K562 (cell line): Measurements from ENCODE around the gene DCTN1. TPM values are rescaled to one million over a fixed set of nuclear protein-coding genes. Genes with fewer than 3 reads are reported as not detected.

ENCODE experiments used
- ATAC-seq: fragments of 200-7000 bp; cut with Tn5 transposase; 3 replicates; pipeline ENCODE4 v1.9.1; 2020; ENCODE audit warnings: moderate library complexity
- BruUV-seq: library from RNA; stranded (reverse); fragments of 400-500 nt; replicated peaks from 2 replicates; lab custom pipeline; 2021; lab: Mats Ljungman, UMichigan
- CTCF ChIA-PET: fragments of 300-600 bp; formaldehyde crosslinking; extraction: SDS; loops from one replicate; lab custom pipeline; 2021; ENCODE audit warnings: low intra/inter-chr PET ratio; lab: Yijun Ruan, JAX
- POLR2A ChIA-PET: fragments of 300-600, 350-650 bp; sonication (Branson Sonifier 250); formaldehyde crosslinking; extraction: SDS; loops from one replicate; lab custom pipeline; 2021; ENCODE audit warnings: antibody characterized with exemption, inconsistent platforms; lab: Yijun Ruan, JAX
- DNase-seq, 4 experiments: peaks; one replicate each; pipeline versions ENCODE4 v3.0.0 to v3.0.0-alpha.2; 2011 to 2018; ENCODE audit warnings: low spot score in 3 of 4, mixed read lengths in 3 of 4; ENCODE audit errors: extremely low read depth in 1 of 4
- FAIRE-seq: peaks from 2 replicates; lab custom pipeline; 2011; peaks lifted over from hg19 to GRCh38; lab: Jason Lieb, UNC
- H2AFZ ChIP-seq: 2 replicates; pipeline ENCODE4 v1.6.0; 2011; ENCODE audit warnings: low read depth, low read length, control low read depth, inconsistent platforms
- H3K27ac ChIP-seq: fragments of 200-600 bp; 3 replicates; pipeline ENCODE4 v1.8.0; 2011; ENCODE audit warnings: low read depth, mild to moderate bottlenecking, control low read depth, inconsistent platforms, low read length, moderate library complexity, mixed read lengths; ENCODE audit errors: extremely low read depth
- H3K27me3 ChIP-seq, 2 experiments: fragments of 300-600 bp in 1 of 2; 2 replicates in 1 of 2; 3 replicates in 1 of 2; pipeline versions ENCODE4 v1.6.0 to v1.8.0; 2011; ENCODE audit warnings: inconsistent platforms in 2 of 2, low read length in 2 of 2, mild to moderate bottlenecking in 1 of 2, mixed read lengths in 1 of 2, moderate library complexity in 1 of 2; ENCODE audit not compliant: control insufficient read depth in 2 of 2, insufficient read depth in 2 of 2
- H3K36me3 ChIP-seq: fragments of 300-600 bp; 3 replicates; pipeline ENCODE4 v1.8.0; 2011; ENCODE audit warnings: mild to moderate bottlenecking, low read length, inconsistent platforms; ENCODE audit not compliant: control insufficient read depth, insufficient read depth
- H3K4me1 ChIP-seq, 2 experiments: fragments of 200-600 bp in 1 of 2; replicated peaks in 1 of 2; 2 replicates in 1 of 2; 3 replicates in 1 of 2; pipeline versions ENCODE4 v1.5.1 to v1.8.0; 2011; ENCODE audit warnings: inconsistent platforms in 2 of 2, low read length in 2 of 2, mild to moderate bottlenecking in 1 of 2, mixed read lengths in 1 of 2, moderate library complexity in 1 of 2; ENCODE audit not compliant: control insufficient read depth in 2 of 2, insufficient read depth in 2 of 2
- H3K4me2 ChIP-seq: 2 replicates; pipeline ENCODE4 v1.6.1; 2011; ENCODE audit warnings: low read length, control low read depth, inconsistent platforms, mixed read lengths; ENCODE audit not compliant: insufficient read depth
- H3K4me3 ChIP-seq: fragments of 200-600 bp; sonication (generic), shearing (Covaris generic); 2 replicates; pipeline ENCODE4 v1.5.1; 2016; ENCODE audit warnings: control low read depth, inconsistent platforms
- H3K79me2 ChIP-seq: fragments of 200-600 bp; 3 replicates; pipeline ENCODE4 v1.8.0; 2011; ENCODE audit warnings: low read length, inconsistent platforms; ENCODE audit not compliant: control insufficient read depth, insufficient read depth
- H3K9ac ChIP-seq, 2 experiments: 2 replicates each; pipeline versions ENCODE4 v1.6.0 to v1.6.1; 2011; ENCODE audit warnings: low read depth in 2 of 2, low read length in 2 of 2, control low read depth in 1 of 2, inconsistent platforms in 1 of 2, mild to moderate bottlenecking in 1 of 2, mixed read lengths in 1 of 2; ENCODE audit not compliant: insufficient read depth in 1 of 2
- H3K9me1 ChIP-seq: one replicate; pipeline ENCODE4 v1.6.0; 2011; ENCODE audit warnings: inconsistent platforms, mild to moderate bottlenecking, low read length, moderate library complexity; ENCODE audit not compliant: control insufficient read depth, insufficient read depth
- H3K9me3 ChIP-seq: replicated peaks from 2 replicates; pipeline ENCODE4 v1.5.1; 2011; ENCODE audit warnings: low read depth, low read length, inconsistent platforms; ENCODE audit not compliant: control insufficient read depth, insufficient read depth
- H4K20me1 ChIP-seq: replicated peaks from 2 replicates; pipeline ENCODE4 v1.6.1; 2011; ENCODE audit warnings: low read length, inconsistent platforms, mixed read lengths; ENCODE audit not compliant: control insufficient read depth, insufficient read depth
- NRF1 ChIP-seq, 2 experiments: fragments of 450-650 bp; IDR thresholded peaks in 1 of 2; conservative IDR thresholded peaks in 1 of 2; 2 replicates each; pipeline ENCODE4 v1.6.1; 2014; ENCODE audit warnings: mild to moderate bottlenecking in 2 of 2
- WGBS: fragments of 100-300 bp; shearing (Covaris generic); methylation state at CpG from one replicate; pipeline ENCODE4 v1.1.6; 2016; ENCODE audit warnings: low coverage, mixed read lengths; ENCODE audit not compliant: insufficient coverage; ENCODE audit errors: missing lambda C conversion rate; 5-methylcytosine and 5-hydroxymethylcytosine counted together
- in situ Hi-C: fragments of 300-500 bp; cut with MboI; formaldehyde crosslinking; loops from 4 replicates; pipeline ENCODE4 v1.15.0; 2018; ENCODE audit warnings: inconsistent platforms, mixed read lengths
- intact Hi-C: fragments of 100-400 bp; cut with micrococcal nuclease; formaldehyde crosslinking; loops from 2 replicates; pipeline ENCODE4 v1.14.2; 2022
- polyA plus RNA-seq, 8 experiments: library from polyadenylated mRNA; depleted of rRNA in 4 of 8; stranded (reverse) in 5 of 8; unstranded in 3 of 8; fragments of >200 nt; fragmentation: Nextera tagmentation in 2 of 8; fragmentation: Illumina TruSeq in 1 of 8; extraction: Ambion mirVana in 2 of 8; extraction: Trizol in 1 of 8; gene quantifications; 2 replicates each; pipeline versions ENCODE4 v1.2.1 to v1.2.3, GENCODE V29; 2011 to 2014; ENCODE audit warnings: inconsistent platforms in 1 of 8, missing spikeins in 1 of 8
- total RNA-seq, 7 experiments: library from RNA; depleted of rRNA in 6 of 7; stranded (reverse); fragments of >200 nt in 6 of 7; fragmentation: Illumina TruSeq in 2 of 7; extraction: Trizol in 2 of 7; gene quantifications; 2 replicates each; pipeline versions ENCODE4 v1.2.1 to v1.2.3, GENCODE V29; 2011 to 2021; ENCODE audit warnings: low replicate concordance in 1 of 7
- TF ChIP-seq, protein P1 (sequence below): fragments of 200-800 bp; sonication (Bioruptor generic); IDR thresholded peaks from 2 replicates; pipeline ENCODE4 v1.6.1; 2017; ENCODE audit warnings: missing genetic modification characterization, missing compliant biosample characterization
- TF ChIP-seq, protein P2 (sequence below), 2 experiments: fragments of 450-650 bp; formaldehyde crosslinking in 1 of 2; IDR thresholded peaks; 2 replicates each; pipeline versions ENCODE4 v1.4.0 to v1.6.1; 2014 to 2020; ENCODE audit warnings: mild to moderate bottlenecking in 2 of 2, borderline replicate concordance in 1 of 2, low read depth in 1 of 2

DCTN1 gene
- total and polyA plus RNA-seq, 9 of the 15 experiments (the other 6 are each of a cell fraction or from before 2014, with no cell fraction given) = 23.9 to 71.7 (median 45.0) TPM

DNA sequence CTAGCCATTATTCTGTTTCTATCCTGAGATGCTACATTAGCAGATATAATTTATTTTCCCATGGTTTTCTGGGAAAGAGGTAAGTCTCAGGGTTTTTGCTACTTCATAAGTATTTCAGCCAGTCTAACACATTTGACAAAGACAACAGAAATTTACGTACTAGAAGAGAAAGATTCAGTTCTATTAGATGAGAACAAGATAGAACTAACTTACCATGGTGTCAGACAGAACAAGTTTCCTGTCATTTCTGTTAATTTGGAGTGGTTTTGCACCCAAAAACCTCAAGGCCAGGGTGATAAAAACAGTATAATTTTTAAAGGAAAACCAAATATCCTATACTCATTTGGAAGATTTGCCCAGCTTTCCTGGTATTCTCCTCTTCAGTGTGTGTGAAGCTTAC, 52.5 kb downstream of the DCTN1 start:
- TF ChIP-seq, protein P1, sequence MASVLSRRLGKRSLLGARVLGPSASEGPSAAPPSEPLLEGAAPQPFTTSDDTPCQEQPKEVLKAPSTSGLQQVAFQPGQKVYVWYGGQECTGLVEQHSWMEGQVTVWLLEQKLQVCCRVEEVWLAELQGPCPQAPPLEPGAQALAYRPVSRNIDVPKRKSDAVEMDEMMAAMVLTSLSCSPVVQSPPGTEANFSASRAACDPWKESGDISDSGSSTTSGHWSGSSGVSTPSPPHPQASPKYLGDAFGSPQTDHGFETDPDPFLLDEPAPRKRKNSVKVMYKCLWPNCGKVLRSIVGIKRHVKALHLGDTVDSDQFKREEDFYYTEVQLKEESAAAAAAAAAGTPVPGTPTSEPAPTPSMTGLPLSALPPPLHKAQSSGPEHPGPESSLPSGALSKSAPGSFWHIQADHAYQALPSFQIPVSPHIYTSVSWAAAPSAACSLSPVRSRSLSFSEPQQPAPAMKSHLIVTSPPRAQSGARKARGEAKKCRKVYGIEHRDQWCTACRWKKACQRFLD (CRISPR knock-in tag) = no peak
- TF ChIP-seq NRF1 (conservative IDR thresholded peaks at IDR 0.05 in 1 of 2, IDR thresholded peaks at IDR 0.05 in 1 of 2) = peak in 1 of 2 experiments; percentile 9; a peak in 1 of 4 replicates
- TF ChIP-seq, all 486 proteins: peak for 1
- Histone ChIP-seq H3K4me2 (no peak overlapping the region), H3K9ac (no peak overlapping the region), H4K20me1 (no peaks in the 10 kb centered on the region), H3K27ac (no peak overlapping the region), H2AFZ (peak overlapping the region; percentile 71), H3K36me3 (no peaks in the 10 kb centered on the region), H3K4me3 (no peak overlapping the region), H3K9me1 (no peaks in the 10 kb centered on the region), H3K79me2 (no peaks in the 10 kb centered on the region), H3K27me3 (no peaks in the 10 kb centered on the region; a peak in 1 of 5 replicates), H3K9me3 (no peaks in the 10 kb centered on the region), H3K4me1 (peaks cover 0 to 14% of the 10 kb centered on the region in 2 experiments; a peak in 4 of 5 replicates)
- FAIRE-seq = no peak
- no TSS peak for BruUV-seq
- no peak for ATAC-seq
- DNase-seq = no peak
- 20% methylated on average over 1 of the region's 1 CpG for WGBS
- ChIA-PET CTCF (interaction anchor here (0.6 kb wide), 1 partner anchor 215 kb away, joined by 3 read pairs; no protein-coding TSS in a partner anchor), POLR2A (interaction anchor here (1.3 kb wide), 1 partner anchor 11 kb away, joined by 3 read pairs; no protein-coding TSS in a partner anchor)
- in situ Hi-C loops = no loop called here
- intact Hi-C loops = loop anchor here (2.0 kb wide), 1 partner anchor 61 kb away; no protein-coding TSS in a partner anchor

DNA sequence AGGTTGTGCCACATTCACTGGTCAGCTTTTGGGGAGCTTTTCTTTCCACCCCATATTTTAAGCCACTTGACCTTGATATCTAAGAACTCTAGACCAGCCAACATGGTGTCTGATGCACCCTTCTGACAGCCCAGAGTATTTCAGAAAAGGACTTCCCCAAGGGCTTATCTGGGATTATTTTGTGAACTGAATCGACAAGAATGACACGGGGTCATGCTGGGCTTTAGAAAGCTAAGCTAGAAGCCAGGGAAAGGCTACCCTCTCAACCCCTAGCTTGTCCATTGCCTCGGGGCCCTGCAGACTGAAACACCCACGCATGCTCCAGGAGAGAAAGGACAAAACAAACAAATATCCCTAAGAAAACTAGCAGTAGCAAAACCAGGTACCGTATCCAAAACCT, 52.9 kb downstream of the DCTN1 start:
- no TSS peak for BruUV-seq
- Histone ChIP-seq H3K9me3 (no peaks in the 10 kb centered on the region), H3K4me1 (peaks cover 0 to 14% of the 10 kb centered on the region in 2 experiments; a peak in 4 of 5 replicates), H3K9ac (no peak overlapping the region), H3K4me2 (no peak overlapping the region), H3K4me3 (no peak overlapping the region), H3K27ac (no peak overlapping the region), H3K79me2 (no peaks in the 10 kb centered on the region), H3K9me1 (no peaks in the 10 kb centered on the region), H3K36me3 (no peaks in the 10 kb centered on the region), H2AFZ (peak overlapping the region; percentile 71), H3K27me3 (no peaks in the 10 kb centered on the region; a peak in 1 of 5 replicates), H4K20me1 (no peaks in the 10 kb centered on the region)
- FAIRE-seq = no peak
- in situ Hi-C loops (no loop called here), intact Hi-C loops (loop anchor here (2.0 kb wide), 1 partner anchor 60 kb away; no protein-coding TSS in a partner anchor)
- ATAC-seq = peak; percentile 66
- WGBS = 12% methylated on average over 5 of the region's 5 CpGs
- DNase-seq = peak in 1 of 4 experiments; percentile 28
- ChIA-PET CTCF (interaction anchor here (0.7 kb wide), 1 partner anchor 77 kb away, joined by 3 read pairs; no protein-coding TSS in a partner anchor), POLR2A (interaction anchor here (2.9 kb wide), 1 partner anchor 13 kb away, joined by 10 read pairs; no protein-coding TSS in a partner anchor)
- TF ChIP-seq, protein P2, sequence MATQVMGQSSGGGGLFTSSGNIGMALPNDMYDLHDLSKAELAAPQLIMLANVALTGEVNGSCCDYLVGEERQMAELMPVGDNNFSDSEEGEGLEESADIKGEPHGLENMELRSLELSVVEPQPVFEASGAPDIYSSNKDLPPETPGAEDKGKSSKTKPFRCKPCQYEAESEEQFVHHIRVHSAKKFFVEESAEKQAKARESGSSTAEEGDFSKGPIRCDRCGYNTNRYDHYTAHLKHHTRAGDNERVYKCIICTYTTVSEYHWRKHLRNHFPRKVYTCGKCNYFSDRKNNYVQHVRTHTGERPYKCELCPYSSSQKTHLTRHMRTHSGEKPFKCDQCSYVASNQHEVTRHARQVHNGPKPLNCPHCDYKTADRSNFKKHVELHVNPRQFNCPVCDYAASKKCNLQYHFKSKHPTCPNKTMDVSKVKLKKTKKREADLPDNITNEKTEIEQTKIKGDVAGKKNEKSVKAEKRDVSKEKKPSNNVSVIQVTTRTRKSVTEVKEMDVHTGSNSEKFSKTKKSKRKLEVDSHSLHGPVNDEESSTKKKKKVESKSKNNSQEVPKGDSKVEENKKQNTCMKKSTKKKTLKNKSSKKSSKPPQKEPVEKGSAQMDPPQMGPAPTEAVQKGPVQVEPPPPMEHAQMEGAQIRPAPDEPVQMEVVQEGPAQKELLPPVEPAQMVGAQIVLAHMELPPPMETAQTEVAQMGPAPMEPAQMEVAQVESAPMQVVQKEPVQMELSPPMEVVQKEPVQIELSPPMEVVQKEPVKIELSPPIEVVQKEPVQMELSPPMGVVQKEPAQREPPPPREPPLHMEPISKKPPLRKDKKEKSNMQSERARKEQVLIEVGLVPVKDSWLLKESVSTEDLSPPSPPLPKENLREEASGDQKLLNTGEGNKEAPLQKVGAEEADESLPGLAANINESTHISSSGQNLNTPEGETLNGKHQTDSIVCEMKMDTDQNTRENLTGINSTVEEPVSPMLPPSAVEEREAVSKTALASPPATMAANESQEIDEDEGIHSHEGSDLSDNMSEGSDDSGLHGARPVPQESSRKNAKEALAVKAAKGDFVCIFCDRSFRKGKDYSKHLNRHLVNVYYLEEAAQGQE (IDR thresholded peaks at IDR 0.05; ENCODE audit: borderline replicate concordance) = peak; percentile 57; the same call in 1 of the 2 replicates
- TF ChIP-seq, protein P2 (CRISPR knock-in tag; IDR thresholded peaks at IDR 0.05; ENCODE audit: low read depth) = no peak
- peak; percentile 48 to 61 for TF ChIP-seq NRF1 (conservative IDR thresholded peaks at IDR 0.05 in 1 of 2, IDR thresholded peaks at IDR 0.05 in 1 of 2)
